Hepatocyte (in vitro differentiated cells): ENCODE measurements around the gene PCBD2. TPM values are rescaled to one million over a fixed set of nuclear protein-coding genes. Genes with fewer than 3 reads are reported as not detected.

ENCODE experiments used
- DNase-seq: peaks from one replicate; pipeline ENCODE4 v3.0.0-alpha.2; 2016; ENCODE audit warnings: low spot score
- H2AFZ ChIP-seq: fragments of 200-600 bp; sonication (generic); 2 replicates; pipeline ENCODE4 v1.6.0; 2016; ENCODE audit warnings: antibody characterized with exemption, mild to moderate bottlenecking
- H3K27ac ChIP-seq: fragments of 200-600 bp; sonication (generic); 2 replicates; pipeline ENCODE4 v1.5.1; 2016; ENCODE audit warnings: mild to moderate bottlenecking
- H3K27me3 ChIP-seq: fragments of 200-600 bp; sonication (generic); 2 replicates; pipeline ENCODE4 v1.6.1; 2016
- H3K36me3 ChIP-seq: fragments of 200-600 bp; sonication (generic); replicated peaks from 2 replicates; pipeline ENCODE4 v1.5.1; 2016; ENCODE audit warnings: low read depth; ENCODE audit not compliant: insufficient read depth
- H3K4me1 ChIP-seq: fragments of 200-600 bp; sonication (generic); 2 replicates; pipeline ENCODE4 v1.5.1; 2016; ENCODE audit warnings: mild to moderate bottlenecking, moderate library complexity; ENCODE audit not compliant: insufficient read depth
- H3K4me2 ChIP-seq: fragments of 200-600 bp; sonication (generic); 2 replicates; pipeline ENCODE4 v1.6.0; 2016
- H3K4me3 ChIP-seq: fragments of 200-600 bp; sonication (generic); 2 replicates; pipeline ENCODE4 v1.5.1; 2016; ENCODE audit warnings: mild to moderate bottlenecking
- H3K79me2 ChIP-seq: fragments of 200-600 bp; sonication (generic); 2 replicates; pipeline ENCODE4 v1.6.0; 2017; ENCODE audit warnings: mild to moderate bottlenecking
- H3K9me2 ChIP-seq: fragments of 200-600 bp; sonication (generic); replicated peaks from 2 replicates; pipeline ENCODE4 v1.6.0; 2017; ENCODE audit warnings: mild to moderate bottlenecking; ENCODE audit not compliant: insufficient read depth
- H3K9me3 ChIP-seq: fragments of 200-600 bp; sonication (generic); 2 replicates; pipeline ENCODE4 v1.5.1; 2016; ENCODE audit warnings: low read depth, mild to moderate bottlenecking
- H4K20me1 ChIP-seq: fragments of 200-600 bp; sonication (generic); 2 replicates; pipeline ENCODE4 v1.6.0; 2016; ENCODE audit warnings: mild to moderate bottlenecking; ENCODE audit not compliant: insufficient read depth, poor library complexity, severe bottlenecking
- EZH2 ChIP-seq: fragments of 200-600 bp; sonication (generic); IDR thresholded peaks from 2 replicates; pipeline ENCODE4 v1.6.1; 2016; ENCODE audit warnings: antibody characterized with exemption, mild to moderate bottlenecking, borderline replicate concordance
- EZH2phosphoT487 ChIP-seq: fragments of 200-600 bp; sonication (generic); IDR thresholded peaks from one replicate; pipeline ENCODE4 v1.6.1; 2018; ENCODE audit warnings: antibody characterized with exemption, mild to moderate bottlenecking, low read depth, moderate library complexity; ENCODE audit not compliant: unreplicated experiment, severe bottlenecking
- WGBS: methylation state at CpG from one replicate; pipeline ENCODE4 v1.1.6; 2016; ENCODE audit warnings: low lambda C conversion rate; ENCODE audit errors: missing lambda C conversion rate; 5-methylcytosine and 5-hydroxymethylcytosine counted together
- polyA plus RNA-seq: library from polyadenylated mRNA; unstranded; fragments of >200 nt; fragmentation: Nextera tagmentation; extraction: Ambion mirVana; gene quantifications from 2 replicates; pipeline ENCODE4 v1.2.1, GENCODE V29; 2016
- total RNA-seq: library from RNA; depleted of rRNA; stranded (reverse); fragments of >200 nt; gene quantifications from 2 replicates; pipeline ENCODE4 v1.2.3, GENCODE V29; 2014
- TF ChIP-seq, protein P1 (sequence below): fragments of 200-600 bp; sonication (generic); IDR thresholded peaks from 2 replicates; pipeline ENCODE4 v1.5.1; 2016; ENCODE audit warnings: antibody characterized with exemption, mild to moderate bottlenecking; ENCODE audit not compliant: poor library complexity

The PCBD2 gene
- total and polyA plus RNA-seq, 2 experiments from 2014 or later = 5.2 to 14.0 TPM

DNA sequence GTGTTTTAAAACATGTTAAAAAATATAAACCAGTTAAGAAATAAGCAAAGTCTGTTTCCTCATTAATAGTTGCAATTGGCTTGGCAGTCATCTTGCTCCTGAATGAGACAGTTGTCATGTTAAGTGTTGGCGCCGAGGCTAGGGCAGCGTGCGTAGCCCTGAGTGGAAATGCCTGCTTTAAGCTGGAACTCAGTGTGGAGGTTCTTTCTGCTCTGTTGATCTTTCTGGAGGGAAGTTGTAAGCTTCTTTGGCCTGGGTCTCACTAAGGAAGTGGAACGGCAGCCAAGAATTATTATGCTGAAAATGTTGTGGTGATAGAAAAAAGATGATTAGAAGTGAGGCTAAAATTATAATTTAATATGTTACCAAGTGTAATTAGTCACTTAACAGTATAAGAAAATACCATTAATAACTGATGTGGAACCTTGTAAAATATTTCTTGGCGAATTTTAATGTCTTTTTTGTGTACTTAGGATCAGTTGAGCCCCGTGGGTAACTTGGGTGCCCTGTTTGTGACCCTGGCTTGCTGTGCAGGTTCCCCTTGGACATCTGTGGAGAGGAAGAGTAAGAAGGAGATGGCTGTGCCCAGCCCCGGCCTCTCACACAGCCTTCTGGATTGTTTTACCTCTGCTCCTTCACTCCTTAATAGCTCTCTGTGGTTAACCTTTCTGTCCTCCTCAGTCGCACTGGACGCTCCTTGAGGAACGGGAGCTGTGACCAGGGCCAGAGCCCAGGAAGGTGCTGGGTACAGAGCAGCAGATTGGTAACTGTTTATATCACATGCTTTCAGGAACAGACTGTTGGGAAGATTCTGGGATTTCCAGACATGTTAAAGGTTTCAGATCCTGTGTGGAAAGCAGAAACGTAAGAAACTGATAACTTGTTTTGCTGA is 31.0 kb downstream of the PCBD2 start:
- Histone ChIP-seq H3K9me2 (no peaks in the 10 kb centered on the region), H3K9me3 (no peaks in the 10 kb centered on the region), H3K4me3 (no peak overlapping the region), H3K27me3 (no peaks in the 10 kb centered on the region), H3K4me1 (no peaks in the 10 kb centered on the region), H3K27ac (no peak overlapping the region), H2AFZ (no peak overlapping the region), H3K36me3 (peaks cover 3% of the 10 kb centered on the region), H3K4me2 (no peak overlapping the region), H3K79me2 (no peaks in the 10 kb centered on the region), H4K20me1 (no peaks in the 10 kb centered on the region)
- WGBS = 82% methylated on average over 12 of the region's 12 CpGs
- TF ChIP-seq EZH2phosphoT487 (no peak), EZH2 (no peak)
- TF ChIP-seq, protein P1, sequence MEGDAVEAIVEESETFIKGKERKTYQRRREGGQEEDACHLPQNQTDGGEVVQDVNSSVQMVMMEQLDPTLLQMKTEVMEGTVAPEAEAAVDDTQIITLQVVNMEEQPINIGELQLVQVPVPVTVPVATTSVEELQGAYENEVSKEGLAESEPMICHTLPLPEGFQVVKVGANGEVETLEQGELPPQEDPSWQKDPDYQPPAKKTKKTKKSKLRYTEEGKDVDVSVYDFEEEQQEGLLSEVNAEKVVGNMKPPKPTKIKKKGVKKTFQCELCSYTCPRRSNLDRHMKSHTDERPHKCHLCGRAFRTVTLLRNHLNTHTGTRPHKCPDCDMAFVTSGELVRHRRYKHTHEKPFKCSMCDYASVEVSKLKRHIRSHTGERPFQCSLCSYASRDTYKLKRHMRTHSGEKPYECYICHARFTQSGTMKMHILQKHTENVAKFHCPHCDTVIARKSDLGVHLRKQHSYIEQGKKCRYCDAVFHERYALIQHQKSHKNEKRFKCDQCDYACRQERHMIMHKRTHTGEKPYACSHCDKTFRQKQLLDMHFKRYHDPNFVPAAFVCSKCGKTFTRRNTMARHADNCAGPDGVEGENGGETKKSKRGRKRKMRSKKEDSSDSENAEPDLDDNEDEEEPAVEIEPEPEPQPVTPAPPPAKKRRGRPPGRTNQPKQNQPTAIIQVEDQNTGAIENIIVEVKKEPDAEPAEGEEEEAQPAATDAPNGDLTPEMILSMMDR = no peak
- DNase-seq = no peak

DNA sequence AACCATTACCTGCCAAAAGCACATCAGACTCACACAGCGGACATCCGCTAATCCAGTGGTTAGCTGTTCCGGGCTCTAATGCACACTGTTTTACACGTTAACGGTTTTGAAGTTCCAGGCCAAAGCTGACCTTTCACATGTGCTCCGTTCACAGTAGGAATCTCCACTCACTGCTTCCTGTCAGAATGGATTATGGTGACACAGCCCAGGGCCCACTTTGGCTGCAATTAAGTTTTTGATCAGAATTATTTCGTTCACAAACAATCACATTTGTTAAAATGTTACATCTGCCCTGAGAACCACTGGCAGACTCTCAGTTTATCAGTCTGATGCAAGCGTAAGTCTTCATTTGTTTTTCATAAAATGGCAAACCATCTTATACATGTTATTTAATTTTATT is 32.6 kb downstream of the PCBD2 start:
- H4K20me1 ChIP-seq = no peaks in the 10 kb centered on the region
- H3K9me3 ChIP-seq = no peaks in the 10 kb centered on the region
- no peak overlapping the region for H3K27ac ChIP-seq
- H3K4me3 ChIP-seq = no peak overlapping the region
- H3K36me3 ChIP-seq = peaks cover 3% of the 10 kb centered on the region
- WGBS = 66% methylated on average over 8 of the region's 8 CpGs
- H3K4me1 ChIP-seq = no peaks in the 10 kb centered on the region
- H3K27me3 ChIP-seq = no peaks in the 10 kb centered on the region
- DNase-seq = no peak
- no peak overlapping the region for H2AFZ ChIP-seq
- TF ChIP-seq, protein P1 = no peak
- TF ChIP-seq EZH2 (no peak), EZH2phosphoT487 (no peak)
- no peaks in the 10 kb centered on the region for H3K79me2 ChIP-seq
- H3K4me2 ChIP-seq = no peak overlapping the region
- no peaks in the 10 kb centered on the region for H3K9me2 ChIP-seq

DNA sequence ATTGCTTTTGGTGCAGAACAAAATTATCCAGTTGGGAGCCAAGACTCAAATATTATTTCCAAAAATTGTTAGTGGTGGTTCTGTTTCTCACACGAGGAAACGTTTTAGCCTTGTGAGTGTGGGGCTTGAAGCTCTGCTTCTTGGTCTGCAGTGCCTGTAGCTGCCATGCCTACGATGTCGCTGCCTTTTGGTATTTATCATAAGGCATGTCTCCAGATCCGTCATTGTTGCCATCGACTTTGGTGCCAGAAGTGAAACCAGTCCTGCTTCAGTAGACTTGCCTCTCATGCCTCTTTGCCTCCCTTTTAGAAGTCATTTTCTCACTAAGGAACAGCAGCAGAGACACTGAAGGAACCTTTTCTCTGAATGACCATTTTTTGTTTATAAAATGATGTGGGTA is 33.1 kb downstream of the PCBD2 start:
- TF ChIP-seq EZH2 (no peak), EZH2phosphoT487 (no peak)
- TF ChIP-seq, protein P1 = no peak
- Histone ChIP-seq H3K4me3 (no peak overlapping the region), H3K9me3 (no peaks in the 10 kb centered on the region), H3K36me3 (peaks cover 3% of the 10 kb centered on the region), H3K27ac (no peak overlapping the region), H3K79me2 (no peaks in the 10 kb centered on the region), H4K20me1 (no peaks in the 10 kb centered on the region), H3K4me2 (no peak overlapping the region), H3K9me2 (no peaks in the 10 kb centered on the region), H3K4me1 (no peaks in the 10 kb centered on the region), H2AFZ (no peak overlapping the region), H3K27me3 (no peaks in the 10 kb centered on the region)
- DNase-seq = no peak
- 60% methylated on average over 6 of the region's 6 CpGs for WGBS
